Muscle of leg (tissue), 11 donors: ENCODE results near the gene COQ8A. TPM values are rescaled to one million over a fixed set of nuclear protein-coding genes. Genes with fewer than 3 reads are reported as not detected.
"Not testable (repeated sequence)": the region's sequence is repeated elsewhere in the genome, so short reads cannot be mapped to it uniquely, and the experiment has no call there.

Experiments used
- DNase-seq: peaks from one replicate; pipeline ENCODE4 v3.0.0; 2013
- H3K27ac ChIP-seq: one replicate; pipeline ENCODE4 v1.5.1; 2013; ENCODE audit warnings: mild to moderate bottlenecking, low read length, control low read depth
- H3K27me3 ChIP-seq: one replicate; pipeline ENCODE4 v1.6.1; 2013; ENCODE audit warnings: low read length; ENCODE audit not compliant: control insufficient read depth, insufficient read depth
- H3K36me3 ChIP-seq: one replicate; pipeline ENCODE4 v1.6.1; 2013; ENCODE audit warnings: low read length; ENCODE audit not compliant: control insufficient read depth, insufficient read depth
- H3K4me1 ChIP-seq: one replicate; pipeline ENCODE4 v1.6.1; 2013; ENCODE audit warnings: low read length; ENCODE audit not compliant: control insufficient read depth, insufficient read depth
- H3K4me3 ChIP-seq: one replicate; pipeline ENCODE4 v1.5.1; 2013; ENCODE audit warnings: low read length, control low read depth
- H3K9me3 ChIP-seq: replicated peaks from 2 replicates; pipeline ENCODE4 v1.6.1; 2013; ENCODE audit warnings: low read depth, low read length; ENCODE audit not compliant: control insufficient read depth
- WGBS: methylation state at CpG from one replicate; pipeline ENCODE4 v1.1.5; 2013; ENCODE audit warnings: missing lambda C conversion rate; ENCODE audit not compliant: insufficient coverage; 5-methylcytosine and 5-hydroxymethylcytosine counted together
- polyA plus RNA-seq, 8 donors: library from polyadenylated mRNA; unstranded; fragments of 120-200 nt; gene quantifications; one replicate each; pipeline versions ENCODE4 v1.2.1 to v1.2.3, GENCODE V29; 2013; ENCODE audit warnings: inconsistent platforms in 1 of 8, low replicate concordance in 1 of 8; ENCODE audit not compliant: insufficient read length in 8 of 8, insufficient read depth in 1 of 8
- total RNA-seq: library from RNA; stranded (reverse); fragments of 120-200 nt; gene quantifications from one replicate; pipeline ENCODE4 v1.2.4, GENCODE V29; 2013

The COQ8A gene
- total and polyA plus RNA-seq, 9 donors: 32.7 to 62.0 (median 46.1) TPM

GRCh38 chr1:226989085-226989920 is 49.2 kb downstream of the COQ8A start:
- H3K4me1 ChIP-seq: peaks cover 34% of the 10 kb centered on the region

GRCh38 chr1:226990133-226990716 is 50.1 kb downstream of the COQ8A start:
- Histone ChIP-seq H3K4me1 (peaks cover 27% of the 10 kb centered on the region), H3K4me3 (no peak overlapping the region), H3K27ac (no peak overlapping the region), H3K9me3 (no peaks in the 10 kb centered on the region), H3K36me3 (peaks cover 57% of the 10 kb centered on the region), H3K27me3 (no peaks in the 10 kb centered on the region)
- WGBS: 67% methylated on average over 7 of the region's 10 CpGs
- no peak for DNase-seq

More at GRCh38 chr1:226989085-226989920, 49.2 kb downstream of the COQ8A start:
- Histone ChIP-seq H3K27ac (no peak overlapping the region), H3K4me3 (no peak overlapping the region), H3K9me3 (no peaks in the 10 kb centered on the region), H3K27me3 (no peaks in the 10 kb centered on the region), H3K36me3 (peaks cover 52% of the 10 kb centered on the region)
- WGBS: 61% methylated on average over 5 of the region's 12 CpGs
- no peak for DNase-seq

GRCh38 chr1:226991920-226992319 is 51.8 kb downstream of the COQ8A start:
- no CpG with 5 or more reads among the region's 4 CpGs for WGBS
- no peak for DNase-seq
- Histone ChIP-seq H3K27me3 (no peaks in the 10 kb centered on the region), H3K4me1 (peaks cover 12% of the 10 kb centered on the region), H3K9me3 (no peaks in the 10 kb centered on the region), H3K27ac (no peak overlapping the region), H3K4me3 (no peak overlapping the region), H3K36me3 (peaks cover 41% of the 10 kb centered on the region)

GRCh38 chr1:226993814-226994585 is 53.9 kb downstream of the COQ8A start:
- DNase-seq: no peak
- H3K27ac ChIP-seq: no peak overlapping the region

GRCh38 chr1:226994586-226995364 is 54.7 kb downstream of the COQ8A start:
- WGBS: 78% methylated on average over 17 of the region's 18 CpGs
- no peak for DNase-seq
- Histone ChIP-seq H3K4me1 (peaks cover 7% of the 10 kb centered on the region), H3K27ac (no peak overlapping the region), H3K4me3 (no peak overlapping the region), H3K36me3 (peaks cover 16% of the 10 kb centered on the region), H3K9me3 (no peaks in the 10 kb centered on the region), H3K27me3 (no peaks in the 10 kb centered on the region)

More at GRCh38 chr1:226993814-226994585, 53.9 kb downstream of the COQ8A start:
- Histone ChIP-seq H3K4me3 (no peak overlapping the region), H3K4me1 (peaks cover 8% of the 10 kb centered on the region), H3K27me3 (no peaks in the 10 kb centered on the region), H3K9me3 (no peaks in the 10 kb centered on the region), H3K36me3 (peaks cover 21% of the 10 kb centered on the region)
- whole genome bisulfite sequencing: 40% methylated on average over 14 of the region's 22 CpGs

GRCh38 chr1:226995365-226996332 is 55.6 kb downstream of the COQ8A start:
- no peak overlapping the region for H3K4me3 ChIP-seq
- DNase-seq: no peak
- H3K4me1 ChIP-seq: peaks cover 7% of the 10 kb centered on the region
- no peaks in the 10 kb centered on the region for H3K27me3 ChIP-seq
- WGBS: 73% methylated on average over 8 of the region's 13 CpGs
- peaks cover 17% of the 10 kb centered on the region for H3K36me3 ChIP-seq
- no peak overlapping the region for H3K27ac ChIP-seq
- H3K9me3 ChIP-seq: no peaks in the 10 kb centered on the region

GRCh38 chr1:226999579-226999978 is 59.5 kb downstream of the COQ8A start:
- H3K4me1 ChIP-seq, H3K9me3 ChIP-seq, H3K27ac ChIP-seq, H3K4me3 ChIP-seq, H3K27me3 ChIP-seq, DNase-seq: not testable (repeated sequence)
- no CpG with 5 or more reads among the region's 2 CpGs for WGBS
- peaks cover 36% of the 10 kb centered on the region for H3K36me3 ChIP-seq

- Histone ChIP-seq H3K27ac (no peak overlapping the region), H3K9me3 (no peaks in the 10 kb centered on the region), H3K4me3 (no peak overlapping the region), H3K27me3 (no peaks in the 10 kb centered on the region), H3K4me1 (no peaks in the 10 kb centered on the region), H3K36me3 (peaks cover 36% of the 10 kb centered on the region)
- DNase-seq: no peak
- 64% methylated on average over 2 of the region's 3 CpGs for WGBS
These were observed 62.5 kb downstream of the COQ8A start for GRCh38 chr1:227002531-227003049.

GRCh38 chr1:227003165-227003564 is 63.1 kb downstream of the COQ8A start:
- WGBS: 100% methylated on average over 1 of the region's 8 CpGs
- Histone ChIP-seq H3K27me3 (no peaks in the 10 kb centered on the region), H3K4me3 (no peak overlapping the region), H3K36me3 (peaks cover 36% of the 10 kb centered on the region), H3K27ac (no peak overlapping the region), H3K4me1 (no peaks in the 10 kb centered on the region), H3K9me3 (no peaks in the 10 kb centered on the region)
- DNase-seq: no peak
